WTC11 (cell line): ENCODE measurements around the gene MGAT4D. TPM values are rescaled to one million over a fixed set of nuclear protein-coding genes. Genes with fewer than 3 reads are reported as not detected.

Source experiments
- ATAC-seq: fragments of 200-7000 bp; cut with Tn5 transposase; 2 replicates; pipeline ENCODE4 v1.10.0; 2021; ENCODE audit warnings: mild to moderate bottlenecking, moderate library complexity
- CTCF ChIA-PET: fragments of 300-600 bp; sonication (Branson Sonifier 250); formaldehyde crosslinking; loops from one replicate; lab custom pipeline; 2021; ENCODE audit warnings: antibody characterized with exemption; lab: Charles Lee
- POLR2A ChIA-PET: fragments of 350-600 bp; sonication (Branson Sonifier 250); formaldehyde crosslinking; loops from one replicate; lab custom pipeline; 2021; ENCODE audit warnings: antibody characterized with exemption; lab: Charles Lee
- DNase-seq: peaks from one replicate; pipeline ENCODE4 v3.0.0; 2021; ENCODE audit warnings: low spot score
- H3K27ac Mint-ChIP-seq: 2 replicates; pipeline ENCODE4 v1.8.0; 2021; ENCODE audit warnings: mixed read lengths
- H3K27me3 Mint-ChIP-seq: 2 replicates; pipeline ENCODE4 v1.8.0; 2021; ENCODE audit warnings: low read depth, mild to moderate bottlenecking, moderate library complexity, mixed read lengths
- H3K36me3 Mint-ChIP-seq: 2 replicates; pipeline ENCODE4 v1.8.0; 2021; ENCODE audit warnings: mixed read lengths
- H3K4me1 Mint-ChIP-seq: 2 replicates; pipeline ENCODE4 v1.8.0; 2022; ENCODE audit warnings: mixed read lengths
- H3K4me3 Mint-ChIP-seq: 2 replicates; pipeline ENCODE4 v1.8.0; 2021; ENCODE audit warnings: mild to moderate bottlenecking, moderate library complexity, mixed read lengths
- H3K9me3 Mint-ChIP-seq: 2 replicates; pipeline ENCODE4 v1.8.0; 2021; ENCODE audit warnings: mixed read lengths
- ARID4B ChIP-seq: sonication (generic); formaldehyde crosslinking; IDR thresholded peaks from 2 replicates; pipeline ENCODE4 v1.8.0; 2023; ENCODE audit warnings: missing genetic modification reagents, mild to moderate bottlenecking, borderline replicate concordance
- ATF1 ChIP-seq: sonication (generic); formaldehyde crosslinking; IDR thresholded peaks from 2 replicates; pipeline ENCODE4 v1.8.1; 2023; ENCODE audit warnings: mild to moderate bottlenecking, moderate library complexity, missing genetic modification reagents
- ATF2 ChIP-seq: sonication (generic); formaldehyde crosslinking; IDR thresholded peaks from 2 replicates; pipeline ENCODE4 v1.8.1; 2022; ENCODE audit warnings: low read depth, missing genetic modification reagents, borderline replicate concordance
- ATF6 ChIP-seq: sonication (generic); formaldehyde crosslinking; IDR thresholded peaks from 2 replicates; pipeline ENCODE4 v1.8.1; 2023; ENCODE audit warnings: mild to moderate bottlenecking, missing genetic modification reagents
- E2F4 ChIP-seq: sonication (generic); formaldehyde crosslinking; IDR thresholded peaks from 2 replicates; pipeline ENCODE4 v1.8.1; 2022; ENCODE audit warnings: low read depth, mild to moderate bottlenecking, moderate library complexity, missing genetic modification reagents, borderline replicate concordance
- ERG ChIP-seq: fragments of 250-450 bp; sonication (Bioruptor Pico); IDR thresholded peaks from 2 replicates; pipeline ENCODE4 v1.8.0; 2021; ENCODE audit warnings: mild to moderate bottlenecking
- ETV6 ChIP-seq: sonication (generic); formaldehyde crosslinking; IDR thresholded peaks from 2 replicates; pipeline ENCODE4 v1.8.1; 2022; ENCODE audit warnings: mild to moderate bottlenecking, missing genetic modification reagents
- JAZF1 ChIP-seq: fragments of 250-450 bp; sonication (Bioruptor Pico); IDR thresholded peaks from 2 replicates; pipeline ENCODE4 v1.9.0; 2021; ENCODE audit warnings: moderate library complexity, mild to moderate bottlenecking, inconsistent platforms
- MXD4 ChIP-seq: fragments of 250-450 bp; sonication (Bioruptor Pico); IDR thresholded peaks from 2 replicates; pipeline ENCODE4 v1.8.0; 2021; ENCODE audit warnings: mild to moderate bottlenecking, moderate library complexity, borderline replicate concordance
- NFATC4 ChIP-seq: fragments of 250-450 bp; sonication (Bioruptor Pico); IDR thresholded peaks from 2 replicates; pipeline ENCODE4 v1.9.0; 2021; ENCODE audit warnings: mild to moderate bottlenecking
- NFYB ChIP-seq: sonication (generic); formaldehyde crosslinking; conservative IDR thresholded peaks from 2 replicates; pipeline ENCODE4 v1.8.0; 2022; ENCODE audit warnings: low read depth, missing genetic modification reagents
- NR3C1 ChIP-seq: sonication (generic); formaldehyde crosslinking; conservative IDR thresholded peaks from 2 replicates; pipeline ENCODE4 v1.8.1; 2023; ENCODE audit warnings: low read depth, mild to moderate bottlenecking, missing genetic modification reagents
- SP1 ChIP-seq: sonication (generic); formaldehyde crosslinking; conservative IDR thresholded peaks from 2 replicates; pipeline ENCODE4 v1.8.1; 2022; ENCODE audit warnings: missing genetic modification reagents
- TEAD1 ChIP-seq: sonication (generic); formaldehyde crosslinking; IDR thresholded peaks from 2 replicates; pipeline ENCODE4 v1.8.0; 2022; ENCODE audit warnings: mild to moderate bottlenecking, missing genetic modification reagents
- TEAD4 ChIP-seq: sonication (generic); formaldehyde crosslinking; IDR thresholded peaks from 2 replicates; pipeline ENCODE4 v1.8.0; 2022; ENCODE audit warnings: mild to moderate bottlenecking, missing genetic modification reagents
- ZMAT4 ChIP-seq: fragments of 250-450 bp; sonication (Bioruptor Pico); IDR thresholded peaks from 2 replicates; pipeline ENCODE4 v1.9.0; 2021; ENCODE audit warnings: mild to moderate bottlenecking
- ZNF138 ChIP-seq: sonication (generic); formaldehyde crosslinking; conservative IDR thresholded peaks from 2 replicates; pipeline ENCODE4 v1.8.1; 2022; ENCODE audit warnings: mild to moderate bottlenecking, moderate library complexity, missing genetic modification reagents
- ZNF232 ChIP-seq: sonication (generic); formaldehyde crosslinking; IDR thresholded peaks from 2 replicates; pipeline ENCODE4 v1.8.0; 2022; ENCODE audit warnings: mild to moderate bottlenecking, missing genetic modification reagents
- ZNF671 ChIP-seq: fragments of 250-450 bp; sonication (Bioruptor Pico); IDR thresholded peaks from 2 replicates; pipeline ENCODE4 v1.8.0; 2021; ENCODE audit warnings: mild to moderate bottlenecking
- total RNA-seq: library from RNA; stranded (reverse); gene quantifications from 3 replicates; pipeline ENCODE4 v1.2.3, GENCODE V29; 2021

MGAT4D gene
- total RNA-seq, 1 experiment from 2014 or later, result not detected

GRCh38 chr4:140427106-140427918 is 70.8 kb downstream of the MGAT4D start, which contains the start of gene CLGN (continued):
- TF ChIP-seq ZNF232 (CRISPR knock-in tag), result peak; percentile 6; the same call in 1 of the 2 replicates
- peak; percentile 25; the same call in 1 of the 2 replicates for TF ChIP-seq NFYB
- 0 out of 2 replicates have a peak, but pooled peaks have one; percentile 42 for TF ChIP-seq ZNF138 (CRISPR knock-in tag)
- no peak for TF ChIP-seq ZNF671 (CRISPR knock-in tag)
- no peak for TF ChIP-seq JAZF1
- no peak for TF ChIP-seq TEAD4 (CRISPR knock-in tag)
- peak; percentile 93 for TF ChIP-seq ARID4B (CRISPR knock-in tag)
- TF ChIP-seq ATF6 (CRISPR knock-in tag), result no peak
- peak; percentile 57; the same call in 1 of the 2 replicates for TF ChIP-seq ATF1
- TF ChIP-seq ERG (CRISPR knock-in tag), result no peak
- no peak for TF ChIP-seq ZMAT4 (CRISPR knock-in tag)

- Mint-ChIP-seq H3K9me3 (no peaks in the 10 kb centered on the region), H3K4me1 (peaks cover 11% of the 10 kb centered on the region), H3K4me3 (peak overlapping the region; percentile 82), H3K36me3 (no peaks in the 10 kb centered on the region), H3K27me3 (peaks cover 25% of the 10 kb centered on the region), H3K27ac (no peak overlapping the region)
- ChIA-PET POLR2A (interaction anchor here (0.6 to 1.5 kb wide), 3 partner anchors 53 to 380 kb away, joined by 3 to 11 read pairs (median 3); partner anchors contain the start of gene SCOC), CTCF (interaction anchor here (0.6 to 2.9 kb wide), 14 partner anchors 16 to 770 kb away, joined by 3 to 30 read pairs (median 4); partner anchors contain the start of genes ELMOD2 and SCOC)
- TF ChIP-seq ATF2 (CRISPR knock-in tag), result no peak
- no peak for TF ChIP-seq MXD4 (CRISPR knock-in tag)
- TF ChIP-seq TEAD1, result no peak
- TF ChIP-seq ETV6, result no peak; the same call in 1 of the 2 replicates
- TF ChIP-seq SP1 (CRISPR knock-in tag), result no peak
- no peak for TF ChIP-seq ZNF232 (CRISPR knock-in tag)
- TF ChIP-seq NFATC4 (CRISPR knock-in tag), result no peak
- no peak for TF ChIP-seq NR3C1
- TF ChIP-seq E2F4 (CRISPR knock-in tag), result no peak
- peak; percentile 53 for DNase-seq
- ATAC-seq, result peak; percentile 34
These were observed 71.4 kb downstream of the MGAT4D start for GRCh38 chr4:140426610-140427105.
